Activated naive CD8-positive, alpha-beta T cell treated with anti-CD3 and anti-CD28 coated beads for 36 hours (primary cell): ENCODE data around the gene ATP2B1. TPM values are rescaled to one million over a fixed set of nuclear protein-coding genes. Genes with fewer than 3 reads are reported as not detected.
A peak's percentile ranks its signal among the peaks of the same experiment; 100 is the strongest.

Experiments used
- DNase-seq: peaks from one replicate; pipeline ENCODE4 v3.0.0; 2021
- H3K27ac Mint-ChIP-seq: one replicate; pipeline ENCODE4 v1.8.0; 2022; ENCODE audit warnings: mild to moderate bottlenecking, moderate library complexity, mixed read lengths
- H3K27me3 Mint-ChIP-seq: one replicate; pipeline ENCODE4 v1.8.0; 2022; ENCODE audit warnings: mild to moderate bottlenecking, mixed read lengths
- H3K36me3 Mint-ChIP-seq: one replicate; pipeline ENCODE4 v1.8.0; 2021; ENCODE audit warnings: mild to moderate bottlenecking, mixed read lengths
- H3K4me1 Mint-ChIP-seq: one replicate; pipeline ENCODE4 v1.8.0; 2021; ENCODE audit warnings: mixed read lengths
- H3K4me3 Mint-ChIP-seq: one replicate; pipeline ENCODE4 v1.8.0; 2022; ENCODE audit warnings: mild to moderate bottlenecking, moderate library complexity, mixed read lengths
- H3K9me3 Mint-ChIP-seq: one replicate; pipeline ENCODE4 v1.8.0; 2022; ENCODE audit warnings: mixed read lengths
- total RNA-seq, 2 experiments: library from RNA; stranded (reverse); gene quantifications; one replicate each; pipeline ENCODE4 v1.2.3, GENCODE V29; 2021

Gene ATP2B1
- total RNA-seq, 2 experiments from 2014 or later, result 25.7 to 27.7 TPM

- peaks cover 5% of the 10 kb centered on the region for H3K4me1 Mint-ChIP-seq
- no peaks in the 10 kb centered on the region for H3K9me3 Mint-ChIP-seq
- no peak for DNase-seq
- no peaks in the 10 kb centered on the region for H3K27me3 Mint-ChIP-seq
- no peak overlapping the region for H3K4me3 Mint-ChIP-seq
- H3K36me3 Mint-ChIP-seq, result peaks cover 24% of the 10 kb centered on the region
- no peak overlapping the region for H3K27ac Mint-ChIP-seq
Observed at GRCh38 chr12:89634508-89634907, 74.1 kb downstream of the ATP2B1 start.

- peaks cover 32% of the 10 kb centered on the region for H3K36me3 Mint-ChIP-seq
- H3K27ac Mint-ChIP-seq, result no peak overlapping the region
- H3K4me1 Mint-ChIP-seq, result peaks cover 2% of the 10 kb centered on the region
Observed at GRCh38 chr12:89632778-89633177, 75.9 kb downstream of the ATP2B1 start.

GRCh38 chr12:89622115-89622514 is 86.5 kb downstream of the ATP2B1 start:
- Mint-ChIP-seq H3K27ac (no peak overlapping the region), H3K27me3 (no peaks in the 10 kb centered on the region)

More at GRCh38 chr12:89632778-89633177, 75.9 kb downstream of the ATP2B1 start:
- Mint-ChIP-seq H3K27me3 (no peaks in the 10 kb centered on the region), H3K4me3 (no peak overlapping the region), H3K9me3 (no peaks in the 10 kb centered on the region)
- DNase-seq, result no peak

GRCh38 chr12:89621521-89621920 is 87.1 kb downstream of the ATP2B1 start:
- peaks cover 4% of the 10 kb centered on the region for H3K4me1 Mint-ChIP-seq
- H3K27ac Mint-ChIP-seq, result no peak overlapping the region
- H3K9me3 Mint-ChIP-seq, result no peaks in the 10 kb centered on the region
- H3K36me3 Mint-ChIP-seq, result peaks cover 23% of the 10 kb centered on the region
- DNase-seq, result no peak
- H3K27me3 Mint-ChIP-seq, result no peaks in the 10 kb centered on the region
- H3K4me3 Mint-ChIP-seq, result no peak overlapping the region

More at GRCh38 chr12:89622115-89622514, 86.5 kb downstream of the ATP2B1 start:
- no peak for DNase-seq
- Mint-ChIP-seq H3K36me3 (peaks cover 21% of the 10 kb centered on the region), H3K9me3 (no peaks in the 10 kb centered on the region), H3K4me1 (peaks cover 4% of the 10 kb centered on the region), H3K4me3 (no peak overlapping the region)

- DNase-seq, result no peak
- Mint-ChIP-seq H3K36me3 (peaks cover 30% of the 10 kb centered on the region), H3K27ac (no peak overlapping the region), H3K27me3 (no peaks in the 10 kb centered on the region), H3K9me3 (no peaks in the 10 kb centered on the region), H3K4me1 (peaks cover 4% of the 10 kb centered on the region), H3K4me3 (no peak overlapping the region)
Observed at GRCh38 chr12:89619764-89620163, 88.9 kb downstream of the ATP2B1 start.

GRCh38 chr12:89618113-89618862 is 90.3 kb downstream of the ATP2B1 start:
- Mint-ChIP-seq H3K27me3 (no peaks in the 10 kb centered on the region), H3K27ac (no peak overlapping the region), H3K36me3 (peaks cover 40% of the 10 kb centered on the region), H3K9me3 (no peaks in the 10 kb centered on the region), H3K4me3 (no peak overlapping the region), H3K4me1 (peaks cover 4% of the 10 kb centered on the region)
- DNase-seq, result no peak

- DNase-seq, result no peak
- H3K27ac Mint-ChIP-seq, result no peak overlapping the region
- H3K27me3 Mint-ChIP-seq, result no peaks in the 10 kb centered on the region
- H3K4me3 Mint-ChIP-seq, result no peak overlapping the region
- no peaks in the 10 kb centered on the region for H3K9me3 Mint-ChIP-seq
- no peaks in the 10 kb centered on the region for H3K4me1 Mint-ChIP-seq
- H3K36me3 Mint-ChIP-seq, result peaks cover 56% of the 10 kb centered on the region
Observed at GRCh38 chr12:89610366-89610765, 98.3 kb downstream of the ATP2B1 start.

GRCh38 chr12:89603678-89604077 is 105.0 kb downstream of the ATP2B1 start:
- Mint-ChIP-seq H3K36me3 (peaks cover 50% of the 10 kb centered on the region), H3K4me3 (no peak overlapping the region), H3K9me3 (no peaks in the 10 kb centered on the region), H3K27ac (no peak overlapping the region), H3K27me3 (no peaks in the 10 kb centered on the region), H3K4me1 (peaks cover 5% of the 10 kb centered on the region)
- no peak for DNase-seq

GRCh38 chr12:89597770-89598169 is 110.9 kb downstream of the ATP2B1 start:
- H3K9me3 Mint-ChIP-seq, result no peaks in the 10 kb centered on the region
- peaks cover 22% of the 10 kb centered on the region for H3K4me1 Mint-ChIP-seq
- H3K27ac Mint-ChIP-seq, result peak overlapping the region; percentile 68
- peaks cover 30% of the 10 kb centered on the region for H3K36me3 Mint-ChIP-seq
- peak overlapping the region; percentile 42 for H3K4me3 Mint-ChIP-seq
- DNase-seq, result no peak
- no peaks in the 10 kb centered on the region for H3K27me3 Mint-ChIP-seq

- no peak overlapping the region for H3K4me3 Mint-ChIP-seq
- no peaks in the 10 kb centered on the region for H3K9me3 Mint-ChIP-seq
- H3K27ac Mint-ChIP-seq, result peak overlapping the region; percentile 68
- H3K36me3 Mint-ChIP-seq, result peaks cover 33% of the 10 kb centered on the region
- H3K27me3 Mint-ChIP-seq, result no peaks in the 10 kb centered on the region
- peaks cover 22% of the 10 kb centered on the region for H3K4me1 Mint-ChIP-seq
- no peak for DNase-seq
Observed at GRCh38 chr12:89597210-89597609, 111.4 kb downstream of the ATP2B1 start.

GRCh38 chr12:89593873-89594272 is 114.8 kb downstream of the ATP2B1 start:
- no peak for DNase-seq
- H3K27ac Mint-ChIP-seq, result no peak overlapping the region
- no peak overlapping the region for H3K4me3 Mint-ChIP-seq
- H3K36me3 Mint-ChIP-seq, result peaks cover 30% of the 10 kb centered on the region
- H3K4me1 Mint-ChIP-seq, result peaks cover 19% of the 10 kb centered on the region
- H3K27me3 Mint-ChIP-seq, result no peaks in the 10 kb centered on the region
- no peaks in the 10 kb centered on the region for H3K9me3 Mint-ChIP-seq

- Mint-ChIP-seq H3K27ac (no peak overlapping the region), H3K4me1 (peaks cover 15% of the 10 kb centered on the region), H3K9me3 (no peaks in the 10 kb centered on the region), H3K27me3 (no peaks in the 10 kb centered on the region), H3K4me3 (no peak overlapping the region), H3K36me3 (peaks cover 25% of the 10 kb centered on the region)
- no peak for DNase-seq
Observed at GRCh38 chr12:89593233-89593632, 115.4 kb downstream of the ATP2B1 start.

GRCh38 chr12:89589753-89590152 is 118.9 kb downstream of the ATP2B1 start:
- Mint-ChIP-seq H3K27me3 (no peaks in the 10 kb centered on the region), H3K36me3 (peaks cover 17% of the 10 kb centered on the region), H3K4me1 (peaks cover 4% of the 10 kb centered on the region), H3K27ac (no peak overlapping the region), H3K9me3 (no peaks in the 10 kb centered on the region), H3K4me3 (no peak overlapping the region)
- DNase-seq, result no peak

- Mint-ChIP-seq H3K27me3 (no peaks in the 10 kb centered on the region), H3K27ac (no peak overlapping the region), H3K4me1 (peaks cover 2% of the 10 kb centered on the region), H3K9me3 (no peaks in the 10 kb centered on the region), H3K4me3 (no peak overlapping the region), H3K36me3 (no peaks in the 10 kb centered on the region)
- no peak for DNase-seq
Observed at GRCh38 chr12:89578499-89578898, 130.1 kb downstream of the ATP2B1 start.

GRCh38 chr12:89576572-89577220 is 131.9 kb downstream of the ATP2B1 start:
- Mint-ChIP-seq H3K27me3 (no peaks in the 10 kb centered on the region), H3K9me3 (no peaks in the 10 kb centered on the region), H3K27ac (no peak overlapping the region), H3K36me3 (no peaks in the 10 kb centered on the region), H3K4me1 (peaks cover 2% of the 10 kb centered on the region), H3K4me3 (no peak overlapping the region)
- DNase-seq, result no peak

GRCh38 chr12:89575374-89575773 is 133.3 kb downstream of the ATP2B1 start:
- DNase-seq, result no peak
- H3K27me3 Mint-ChIP-seq, result no peaks in the 10 kb centered on the region
- H3K9me3 Mint-ChIP-seq, result no peaks in the 10 kb centered on the region
- H3K36me3 Mint-ChIP-seq, result no peaks in the 10 kb centered on the region
- no peak overlapping the region for H3K27ac Mint-ChIP-seq
- no peak overlapping the region for H3K4me3 Mint-ChIP-seq
- H3K4me1 Mint-ChIP-seq, result peaks cover 2% of the 10 kb centered on the region
